Activated CD8-positive, alpha-beta memory T cell treated with anti-CD3 and anti-CD28 coated beads, Interleukin-2, amount 50 U/mL, for 48 hours (primary cell): Measurements from ENCODE around the gene SSBP3.

Experiments
- DNase-seq: peaks from one replicate; pipeline ENCODE4 v3.0.0-alpha.2; 2020

The SSBP3 gene

GRCh38 chr1:54328066-54328636 lies 78.0 kb downstream of the SSBP3 start:
- no peak for DNase-seq

- DNase-seq, result no peak
Observed at GRCh38 chr1:54327386-54328065, 78.7 kb downstream of the SSBP3 start.

GRCh38 chr1:54326543-54327385 lies 79.4 kb downstream of the SSBP3 start:
- DNase-seq, result no peak

- no peak for DNase-seq
Observed at GRCh38 chr1:54325703-54326461, 80.3 kb downstream of the SSBP3 start.

GRCh38 chr1:54325284-54325683 lies 80.9 kb downstream of the SSBP3 start:
- DNase-seq, result no peak

GRCh38 chr1:54324251-54325140 lies 81.7 kb downstream of the SSBP3 start:
- DNase-seq, result no peak

- DNase-seq, result no peak
Observed at GRCh38 chr1:54323921-54324250, 82.3 kb downstream of the SSBP3 start.

GRCh38 chr1:54323324-54323739 lies 82.9 kb downstream of the SSBP3 start:
- DNase-seq, result no peak

- no peak for DNase-seq
Observed at GRCh38 chr1:54318246-54318814, 87.9 kb downstream of the SSBP3 start.

- DNase-seq, result no peak
Observed at GRCh38 chr1:54317084-54317483, 89.1 kb downstream of the SSBP3 start.

GRCh38 chr1:54315099-54315498 lies 91.1 kb downstream of the SSBP3 start:
- no peak for DNase-seq

GRCh38 chr1:54314696-54315095 lies 91.5 kb downstream of the SSBP3 start:
- DNase-seq, result no peak

GRCh38 chr1:54312796-54313316 lies 93.3 kb downstream of the SSBP3 start:
- no peak for DNase-seq

GRCh38 chr1:54311506-54311905 lies 94.7 kb downstream of the SSBP3 start:
- no peak for DNase-seq

GRCh38 chr1:54310439-54311328 lies 95.5 kb downstream of the SSBP3 start:
- no peak for DNase-seq

- no peak for DNase-seq
Observed at GRCh38 chr1:54309631-54310366, 96.4 kb downstream of the SSBP3 start.

GRCh38 chr1:54307305-54307704 lies 98.9 kb downstream of the SSBP3 start:
- DNase-seq, result no peak

- DNase-seq, result no peak
Observed at GRCh38 chr1:54305906-54306514, 100.2 kb downstream of the SSBP3 start.

GRCh38 chr1:54304518-54304917 lies 101.7 kb downstream of the SSBP3 start:
- no peak for DNase-seq
